HL-60 (cell line): Measurements from ENCODE around the gene SEMA3D.

Source experiments
- DNase-seq, 2 experiments: peaks; one replicate each; pipeline ENCODE4 v3.0.0-alpha.2; 2010 to 2020; ENCODE audit warnings: low read depth in 1 of 2, low spot score in 1 of 2
- H3K27ac ChIP-seq: fragments of 250-450 bp; sonication (Bioruptor Pico); replicated peaks from 2 replicates; pipeline ENCODE4 v1.5.1; 2020; ENCODE audit warnings: mild to moderate bottlenecking, moderate library complexity
- H3K27me3 ChIP-seq: fragments of 250-450 bp; sonication (Bioruptor Pico); 2 replicates; pipeline ENCODE4 v1.5.1; 2021; ENCODE audit warnings: mild to moderate bottlenecking, moderate library complexity; ENCODE audit not compliant: insufficient read depth, poor library complexity, severe bottlenecking
- H3K4me3 ChIP-seq: replicated peaks from 2 replicates; pipeline ENCODE4 v1.5.1; 2011; ENCODE audit warnings: mild to moderate bottlenecking, control low read depth, low read length; ENCODE audit not compliant: insufficient read depth
- GABPA ChIP-seq: IDR thresholded peaks from 2 replicates; pipeline ENCODE4 v1.6.1; 2012; ENCODE audit warnings: low read depth
- POLR2AphosphoS5 ChIP-seq: IDR thresholded peaks from 2 replicates; pipeline ENCODE4 v1.6.1; 2012; ENCODE audit warnings: low read depth
- SPI1 ChIP-seq: IDR thresholded peaks from 2 replicates; pipeline ENCODE4 v1.6.1; 2012; ENCODE audit warnings: low read depth, mild to moderate bottlenecking, borderline replicate concordance
- TF ChIP-seq, protein P1 (sequence below): IDR thresholded peaks from 2 replicates; pipeline ENCODE4 v1.6.1; 2012; ENCODE audit warnings: low read depth; ENCODE audit not compliant: insufficient replicate concordance
- TF ChIP-seq, protein P2 (sequence below): IDR thresholded peaks from one replicate; pipeline ENCODE4 v1.5.1; 2011; ENCODE audit warnings: low read length, control low read depth, inconsistent platforms; ENCODE audit not compliant: insufficient read depth

Gene SEMA3D

DNA sequence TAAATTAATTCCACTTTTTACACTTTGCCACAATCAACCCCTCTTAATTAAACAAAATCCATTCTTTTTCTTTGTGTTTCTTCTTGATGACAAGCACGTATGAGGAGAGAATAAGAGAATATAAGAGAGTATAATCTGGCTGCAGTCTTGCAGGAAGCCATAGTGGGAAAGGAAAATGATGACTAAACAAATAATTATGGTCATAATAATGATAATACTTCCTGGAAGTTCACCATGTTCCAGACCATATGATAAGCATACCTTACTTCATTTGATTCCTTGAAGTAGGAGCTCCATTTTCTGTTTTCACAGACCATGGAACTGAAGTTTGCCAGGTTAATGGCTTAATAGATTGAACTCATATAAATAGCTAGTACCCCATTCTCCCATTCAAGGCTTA, 237.8 kb downstream of the SEMA3D start:
- H3K27me3 ChIP-seq: no peaks in the 10 kb centered on the region
- TF ChIP-seq SPI1 (no peak), POLR2AphosphoS5 (no peak), GABPA (no peak)
- TF ChIP-seq, protein P1, sequence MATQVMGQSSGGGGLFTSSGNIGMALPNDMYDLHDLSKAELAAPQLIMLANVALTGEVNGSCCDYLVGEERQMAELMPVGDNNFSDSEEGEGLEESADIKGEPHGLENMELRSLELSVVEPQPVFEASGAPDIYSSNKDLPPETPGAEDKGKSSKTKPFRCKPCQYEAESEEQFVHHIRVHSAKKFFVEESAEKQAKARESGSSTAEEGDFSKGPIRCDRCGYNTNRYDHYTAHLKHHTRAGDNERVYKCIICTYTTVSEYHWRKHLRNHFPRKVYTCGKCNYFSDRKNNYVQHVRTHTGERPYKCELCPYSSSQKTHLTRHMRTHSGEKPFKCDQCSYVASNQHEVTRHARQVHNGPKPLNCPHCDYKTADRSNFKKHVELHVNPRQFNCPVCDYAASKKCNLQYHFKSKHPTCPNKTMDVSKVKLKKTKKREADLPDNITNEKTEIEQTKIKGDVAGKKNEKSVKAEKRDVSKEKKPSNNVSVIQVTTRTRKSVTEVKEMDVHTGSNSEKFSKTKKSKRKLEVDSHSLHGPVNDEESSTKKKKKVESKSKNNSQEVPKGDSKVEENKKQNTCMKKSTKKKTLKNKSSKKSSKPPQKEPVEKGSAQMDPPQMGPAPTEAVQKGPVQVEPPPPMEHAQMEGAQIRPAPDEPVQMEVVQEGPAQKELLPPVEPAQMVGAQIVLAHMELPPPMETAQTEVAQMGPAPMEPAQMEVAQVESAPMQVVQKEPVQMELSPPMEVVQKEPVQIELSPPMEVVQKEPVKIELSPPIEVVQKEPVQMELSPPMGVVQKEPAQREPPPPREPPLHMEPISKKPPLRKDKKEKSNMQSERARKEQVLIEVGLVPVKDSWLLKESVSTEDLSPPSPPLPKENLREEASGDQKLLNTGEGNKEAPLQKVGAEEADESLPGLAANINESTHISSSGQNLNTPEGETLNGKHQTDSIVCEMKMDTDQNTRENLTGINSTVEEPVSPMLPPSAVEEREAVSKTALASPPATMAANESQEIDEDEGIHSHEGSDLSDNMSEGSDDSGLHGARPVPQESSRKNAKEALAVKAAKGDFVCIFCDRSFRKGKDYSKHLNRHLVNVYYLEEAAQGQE: no peak
- TF ChIP-seq, protein P2, sequence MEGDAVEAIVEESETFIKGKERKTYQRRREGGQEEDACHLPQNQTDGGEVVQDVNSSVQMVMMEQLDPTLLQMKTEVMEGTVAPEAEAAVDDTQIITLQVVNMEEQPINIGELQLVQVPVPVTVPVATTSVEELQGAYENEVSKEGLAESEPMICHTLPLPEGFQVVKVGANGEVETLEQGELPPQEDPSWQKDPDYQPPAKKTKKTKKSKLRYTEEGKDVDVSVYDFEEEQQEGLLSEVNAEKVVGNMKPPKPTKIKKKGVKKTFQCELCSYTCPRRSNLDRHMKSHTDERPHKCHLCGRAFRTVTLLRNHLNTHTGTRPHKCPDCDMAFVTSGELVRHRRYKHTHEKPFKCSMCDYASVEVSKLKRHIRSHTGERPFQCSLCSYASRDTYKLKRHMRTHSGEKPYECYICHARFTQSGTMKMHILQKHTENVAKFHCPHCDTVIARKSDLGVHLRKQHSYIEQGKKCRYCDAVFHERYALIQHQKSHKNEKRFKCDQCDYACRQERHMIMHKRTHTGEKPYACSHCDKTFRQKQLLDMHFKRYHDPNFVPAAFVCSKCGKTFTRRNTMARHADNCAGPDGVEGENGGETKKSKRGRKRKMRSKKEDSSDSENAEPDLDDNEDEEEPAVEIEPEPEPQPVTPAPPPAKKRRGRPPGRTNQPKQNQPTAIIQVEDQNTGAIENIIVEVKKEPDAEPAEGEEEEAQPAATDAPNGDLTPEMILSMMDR: no peak
- no peak overlapping the region for H3K4me3 ChIP-seq
- H3K27ac ChIP-seq: no peak overlapping the region
- no peak for DNase-seq

DNA sequence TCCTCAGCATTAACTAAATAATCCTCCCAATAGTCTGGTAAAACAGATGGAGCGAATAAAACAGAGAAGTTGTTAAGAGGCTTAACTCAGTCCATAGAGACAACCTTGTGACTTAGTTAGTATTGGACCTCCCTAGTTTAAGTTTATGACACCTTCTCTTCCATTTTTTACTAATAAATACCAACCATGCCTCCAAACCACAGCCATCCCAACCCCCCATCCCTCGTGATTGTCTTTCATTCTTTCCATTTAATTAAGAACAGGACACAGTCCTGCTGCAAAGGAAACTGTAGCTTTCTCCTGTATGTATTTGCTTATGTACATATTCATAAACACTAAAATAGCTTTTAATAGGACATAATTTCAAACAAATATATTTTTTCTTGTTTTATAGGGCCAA, 238.2 kb downstream of the SEMA3D start:
- DNase-seq: no peak
- H3K4me3 ChIP-seq: no peak overlapping the region
- TF ChIP-seq, protein P1: no peak
- no peak overlapping the region for H3K27ac ChIP-seq
- no peaks in the 10 kb centered on the region for H3K27me3 ChIP-seq

DNA sequence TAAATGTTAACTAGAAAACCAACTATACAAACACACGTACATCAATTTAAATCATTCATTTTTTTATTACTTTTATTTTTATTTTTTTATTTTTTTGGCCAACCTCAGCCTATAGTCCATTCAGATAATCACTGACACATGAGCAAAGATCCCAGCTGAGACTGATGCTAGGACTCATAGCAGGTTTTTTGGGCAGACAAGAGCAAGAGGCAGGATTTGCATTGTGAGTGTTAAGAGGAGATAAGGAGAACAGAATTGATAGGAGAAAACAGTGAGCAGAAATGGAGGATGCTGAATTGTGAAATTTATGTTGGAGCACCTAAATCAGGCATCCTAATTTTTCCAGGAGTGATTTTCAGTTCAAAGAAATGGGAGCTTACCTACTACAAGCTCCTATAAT, 240.3 kb downstream of the SEMA3D start:
- Histone ChIP-seq H3K4me3 (no peak overlapping the region), H3K27ac (no peak overlapping the region), H3K27me3 (no peaks in the 10 kb centered on the region)
- TF ChIP-seq, protein P2: no peak
- TF ChIP-seq SPI1 (no peak), POLR2AphosphoS5 (no peak), GABPA (no peak)
- TF ChIP-seq, protein P1: no peak
- no peak for DNase-seq
